IPS-18a (cell line): ENCODE results near the gene CERCAM.

Experiments
- H3K27ac ChIP-seq: one replicate; pipeline ENCODE4 v1.5.1; 2013; ENCODE audit warnings: low read length
- H3K27me3 ChIP-seq: one replicate; pipeline ENCODE4 v1.6.1; 2013; ENCODE audit warnings: mild to moderate bottlenecking, low read length; ENCODE audit not compliant: control insufficient read depth, insufficient read depth
- H3K36me3 ChIP-seq: one replicate; pipeline ENCODE4 v1.6.1; 2013; ENCODE audit warnings: low read depth, low read length; ENCODE audit not compliant: control insufficient read depth
- H3K4me1 ChIP-seq: one replicate; pipeline ENCODE4 v1.6.1; 2013; ENCODE audit warnings: low read depth, low read length; ENCODE audit not compliant: control insufficient read depth
- H3K4me3 ChIP-seq: one replicate; pipeline ENCODE4 v1.5.1; 2013; ENCODE audit warnings: low read length
- H3K9ac ChIP-seq: one replicate; pipeline ENCODE4 v1.6.1; 2013; ENCODE audit warnings: mild to moderate bottlenecking, low read length, moderate library complexity
- H3K9me3 ChIP-seq: one replicate; pipeline ENCODE4 v1.6.1; 2013; ENCODE audit warnings: low read depth, low read length; ENCODE audit not compliant: control insufficient read depth

CERCAM gene

DNA sequence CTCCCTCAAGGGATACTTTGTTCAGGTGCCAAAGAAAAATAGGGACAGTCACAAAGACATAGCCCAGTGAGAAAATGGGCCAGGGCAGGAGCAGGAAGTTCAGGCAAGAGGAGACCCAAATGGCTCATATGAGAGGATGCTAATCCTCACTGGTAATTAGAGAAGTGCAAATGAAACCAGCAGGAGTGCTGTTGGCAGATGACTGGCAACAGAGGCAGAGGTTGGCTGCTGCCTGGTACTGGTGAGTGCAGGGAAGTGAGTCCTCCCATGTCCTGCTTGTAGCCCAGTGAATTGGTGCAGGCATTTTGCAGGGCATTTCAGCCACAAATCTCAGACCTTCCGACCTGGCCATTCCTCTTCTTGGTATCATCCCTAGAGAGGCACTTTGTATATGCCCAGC lies 58.6 kb downstream of the CERCAM start:
- Histone ChIP-seq H3K27me3 (no peaks in the 10 kb centered on the region), H3K9me3 (no peaks in the 10 kb centered on the region), H3K9ac (no peak overlapping the region), H3K4me3 (no peak overlapping the region), H3K36me3 (peaks cover 4% of the 10 kb centered on the region), H3K27ac (no peak overlapping the region), H3K4me1 (no peaks in the 10 kb centered on the region)

DNA sequence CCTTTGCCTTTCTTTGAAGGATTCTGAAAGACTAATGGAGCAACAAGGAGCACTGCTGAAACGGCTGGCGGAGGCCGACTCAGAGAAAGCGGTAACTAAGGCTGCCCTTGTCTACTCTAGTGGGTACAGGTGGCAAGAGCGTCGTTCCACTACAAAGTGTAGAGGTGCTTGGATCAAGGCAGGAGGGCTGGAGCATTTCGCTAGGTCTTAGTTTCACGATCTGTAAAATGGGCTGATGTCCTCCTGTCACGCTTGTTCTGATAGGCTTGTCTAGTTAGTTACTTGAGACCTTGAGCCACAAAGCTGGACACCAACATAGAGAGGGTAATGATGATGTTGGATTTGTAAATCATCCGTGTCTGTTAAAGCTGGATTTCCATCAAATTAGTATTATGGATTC lies 60.9 kb downstream of the CERCAM start:
- Histone ChIP-seq H3K9me3 (no peaks in the 10 kb centered on the region), H3K36me3 (peaks cover 4% of the 10 kb centered on the region), H3K27me3 (no peaks in the 10 kb centered on the region), H3K4me1 (no peaks in the 10 kb centered on the region), H3K4me3 (no peak overlapping the region), H3K9ac (no peak overlapping the region), H3K27ac (no peak overlapping the region)

DNA sequence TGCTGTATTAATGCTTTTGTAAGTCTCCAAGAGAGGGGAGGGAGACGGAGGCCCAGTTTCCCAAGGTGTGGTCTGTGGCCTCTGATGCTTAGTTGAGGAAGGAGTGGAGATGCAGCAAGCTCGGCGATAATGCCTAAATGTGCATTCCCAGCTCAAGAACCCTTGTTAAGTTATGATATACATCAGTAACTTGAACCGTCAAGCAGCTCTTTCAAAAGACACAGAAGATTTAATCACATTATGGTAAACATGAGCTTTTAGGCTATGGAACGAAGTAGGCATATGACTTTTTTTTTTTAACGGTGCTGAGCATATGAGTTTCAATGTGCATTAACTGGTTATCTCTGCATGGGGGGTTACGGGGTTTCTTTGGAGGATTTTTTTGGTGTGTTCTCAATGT lies 61.5 kb downstream of the CERCAM start:
- Histone ChIP-seq H3K9me3 (no peaks in the 10 kb centered on the region), H3K4me1 (no peaks in the 10 kb centered on the region), H3K27ac (no peak overlapping the region), H3K9ac (no peak overlapping the region), H3K36me3 (peaks cover 4% of the 10 kb centered on the region), H3K4me3 (no peak overlapping the region), H3K27me3 (no peaks in the 10 kb centered on the region)

DNA sequence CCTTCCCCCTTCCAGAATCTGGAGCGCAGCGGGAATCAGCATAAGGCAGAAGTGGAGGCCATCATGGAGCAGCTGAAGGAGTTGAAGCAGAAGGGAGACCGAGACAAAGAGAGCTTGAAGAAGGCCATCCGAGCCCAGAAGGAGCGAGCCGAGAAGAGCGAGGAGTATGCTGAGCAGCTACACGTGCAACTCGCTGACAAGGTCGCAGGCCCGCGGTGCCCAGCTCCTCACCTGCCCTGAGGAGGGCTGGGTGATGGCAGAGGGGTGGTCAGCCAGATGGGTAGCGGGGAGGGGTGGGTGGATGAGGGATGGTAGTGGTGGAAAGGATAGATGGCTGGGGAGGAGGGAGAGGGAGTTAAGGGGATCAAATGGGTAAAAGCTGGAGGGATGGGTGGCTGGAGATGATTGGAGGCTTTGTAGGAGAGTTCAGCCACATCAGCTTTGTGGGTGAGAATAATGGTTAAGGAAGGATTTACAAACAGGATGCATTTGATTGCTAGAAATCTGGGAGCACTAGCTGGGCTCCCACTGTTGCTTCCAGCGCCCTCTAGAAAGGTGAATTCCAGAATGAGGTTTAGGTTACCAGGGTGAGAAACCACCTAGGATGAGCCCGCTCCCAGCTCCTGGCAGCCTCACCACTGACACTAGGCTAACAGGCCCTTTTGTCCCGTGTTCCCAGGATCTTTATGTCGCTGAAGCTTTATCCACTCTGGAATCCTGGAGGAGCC lies 64.2 kb downstream of the CERCAM start:
- Histone ChIP-seq H3K36me3 (peaks cover 4% of the 10 kb centered on the region), H3K27ac (no peak overlapping the region), H3K9ac (no peak overlapping the region), H3K9me3 (no peaks in the 10 kb centered on the region), H3K27me3 (no peaks in the 10 kb centered on the region), H3K4me1 (no peaks in the 10 kb centered on the region), H3K4me3 (no peak overlapping the region)

DNA sequence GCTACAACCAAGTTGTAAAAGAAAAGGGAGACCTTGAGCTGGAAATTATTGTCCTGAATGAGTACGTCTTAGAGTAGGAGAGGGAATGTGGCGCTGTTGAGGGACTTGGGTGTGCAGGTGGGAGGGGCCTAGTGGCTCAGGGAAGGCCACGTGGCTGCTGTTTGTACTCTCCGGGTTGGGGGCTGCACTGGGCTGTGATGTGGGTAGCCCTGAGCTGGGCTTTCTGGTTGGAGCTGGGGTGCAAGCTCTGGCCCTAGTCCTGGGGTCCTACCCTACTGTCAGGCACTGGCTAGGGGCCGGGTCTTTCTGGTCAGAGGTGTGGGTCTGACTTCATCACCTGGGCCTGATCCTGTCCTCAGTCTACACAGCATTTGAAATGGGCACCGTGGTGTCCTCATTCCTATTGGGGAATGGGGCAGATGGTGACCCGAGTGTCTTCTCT lies 64.8 kb downstream of the CERCAM start:
- Histone ChIP-seq H3K4me3 (no peak overlapping the region), H3K27me3 (no peaks in the 10 kb centered on the region), H3K27ac (no peak overlapping the region), H3K36me3 (peaks cover 4% of the 10 kb centered on the region), H3K4me1 (no peaks in the 10 kb centered on the region), H3K9me3 (no peaks in the 10 kb centered on the region), H3K9ac (no peak overlapping the region)

DNA sequence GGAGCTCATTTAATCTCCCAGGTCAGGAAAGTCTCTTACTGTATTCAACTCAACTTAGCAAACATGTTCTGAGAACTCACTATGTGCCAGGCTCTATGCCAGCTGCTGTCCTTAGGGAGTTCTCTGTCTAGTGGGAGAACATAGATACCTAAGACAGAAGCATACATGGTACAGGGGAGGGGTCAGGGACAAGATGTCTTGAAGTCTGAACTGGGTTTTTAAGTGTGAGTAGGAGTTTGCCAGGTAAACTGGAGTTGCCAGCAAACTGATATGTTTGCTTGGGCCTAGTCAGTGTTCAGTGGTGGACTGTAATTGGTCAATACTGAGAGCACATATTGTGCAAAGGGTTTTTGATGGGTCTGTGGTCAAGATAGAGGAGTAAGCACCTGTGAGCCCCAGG lies 65.5 kb downstream of the CERCAM start:
- no peaks in the 10 kb centered on the region for H3K27me3 ChIP-seq
- no peak overlapping the region for H3K27ac ChIP-seq
- H3K4me1 ChIP-seq, result no peaks in the 10 kb centered on the region
- no peaks in the 10 kb centered on the region for H3K9me3 ChIP-seq
- no peak overlapping the region for H3K4me3 ChIP-seq
- no peak overlapping the region for H3K9ac ChIP-seq
- peaks cover 4% of the 10 kb centered on the region for H3K36me3 ChIP-seq
